GM12892 (cell line): ENCODE data around the gene PDE4B.

Experiments used
- POLR2A ChIP-seq: IDR thresholded peaks from 2 replicates; pipeline ENCODE4 v1.6.1; 2011; ENCODE audit warnings: low read depth, low read length, control low read depth
- POLR2AphosphoS5 ChIP-seq: IDR thresholded peaks from 2 replicates; pipeline ENCODE4 v1.6.1; 2011; ENCODE audit warnings: low read depth, low read length, control low read depth
- TAF1 ChIP-seq: IDR thresholded peaks from 2 replicates; pipeline ENCODE4 v1.6.1; 2011; ENCODE audit warnings: low read depth, mild to moderate bottlenecking, control low read depth, low read length, borderline replicate concordance

- TF ChIP-seq POLR2AphosphoS5: no peak
- no peak for TF ChIP-seq POLR2A
- no peak for TF ChIP-seq TAF1
These were observed 405.1 kb downstream of the PDE4B start for GRCh38 chr1:66197785-66198184.
